GM23248 (cell line): Measurements from ENCODE around the gene RPS19. TPM values are rescaled to one million over a fixed set of nuclear protein-coding genes. Genes with fewer than 3 reads are reported as not detected.

ENCODE experiments used
- DNase-seq: peaks from one replicate; pipeline ENCODE4 v3.0.0-alpha.2; 2015
- H2AFZ ChIP-seq: fragments of 200-600 bp; sonication (generic); 2 replicates; pipeline ENCODE4 v1.6.1; 2016; ENCODE audit warnings: antibody characterized with exemption
- H3F3A ChIP-seq: fragments of 200-600 bp; sonication (generic); 2 replicates; pipeline ENCODE4 v1.6.1; 2016; ENCODE audit warnings: mild to moderate bottlenecking, antibody characterized with exemption, mixed run types; ENCODE audit not compliant: insufficient read depth
- H3K27ac ChIP-seq: fragments of 200-600 bp; sonication (generic); 2 replicates; pipeline ENCODE4 v1.5.1; 2016; ENCODE audit warnings: mild to moderate bottlenecking
- H3K27me3 ChIP-seq: fragments of 200-600 bp; sonication (generic); replicated peaks from 2 replicates; pipeline ENCODE4 v1.6.1; 2016; ENCODE audit warnings: mild to moderate bottlenecking; ENCODE audit not compliant: insufficient read depth
- H3K36me3 ChIP-seq: fragments of 200-600 bp; sonication (generic); 2 replicates; pipeline ENCODE4 v1.6.1; 2016; ENCODE audit warnings: low read depth, mild to moderate bottlenecking
- H3K4me1 ChIP-seq: fragments of 200-600 bp; sonication (generic); 2 replicates; pipeline ENCODE4 v1.6.1; 2016; ENCODE audit warnings: mild to moderate bottlenecking; ENCODE audit not compliant: insufficient read depth
- H3K4me2 ChIP-seq: fragments of 200-600 bp; sonication (generic); one replicate; pipeline ENCODE4 v1.6.1; 2016; ENCODE audit warnings: mild to moderate bottlenecking; ENCODE audit not compliant: unreplicated experiment
- H3K4me3 ChIP-seq: fragments of 200-600 bp; sonication (generic); 2 replicates; pipeline ENCODE4 v1.5.1; 2016; ENCODE audit warnings: mild to moderate bottlenecking
- H3K79me2 ChIP-seq: fragments of 200-600 bp; sonication (generic); 2 replicates; pipeline ENCODE4 v1.6.1; 2016; ENCODE audit warnings: mild to moderate bottlenecking; ENCODE audit not compliant: insufficient read depth
- H3K9ac ChIP-seq: fragments of 200-600 bp; sonication (generic); 2 replicates; pipeline ENCODE4 v1.6.1; 2016; ENCODE audit warnings: mild to moderate bottlenecking
- H3K9me2 ChIP-seq: fragments of 200-600 bp; sonication (generic); 2 replicates; pipeline ENCODE4 v1.6.1; 2016; ENCODE audit warnings: mixed run types, mild to moderate bottlenecking, moderate library complexity; ENCODE audit not compliant: insufficient read depth
- H3K9me3 ChIP-seq: fragments of 200-600 bp; sonication (generic); one replicate; pipeline ENCODE4 v1.6.1; 2017; ENCODE audit warnings: low read depth
- H4K20me1 ChIP-seq: fragments of 200-600 bp; sonication (generic); 2 replicates; pipeline ENCODE4 v1.6.0; 2016; ENCODE audit not compliant: insufficient read depth
- EZH2 ChIP-seq: fragments of 200-600 bp; sonication (generic); IDR thresholded peaks from 2 replicates; pipeline ENCODE4 v1.6.1; 2018; ENCODE audit warnings: antibody characterized with exemption, mild to moderate bottlenecking; ENCODE audit not compliant: insufficient read depth, poor library complexity, severe bottlenecking
- EZH2phosphoT487 ChIP-seq: fragments of 200-600 bp; sonication (generic); IDR thresholded peaks from 2 replicates; pipeline ENCODE4 v1.6.1; 2018; ENCODE audit warnings: antibody characterized with exemption, moderate library complexity, mild to moderate bottlenecking, low read depth; ENCODE audit not compliant: insufficient read depth
- WGBS, 2 experiments: methylation state at CpG; one replicate each; pipeline ENCODE4 v1.1.6; 2015 to 2017; ENCODE audit warnings: low lambda C conversion rate in 2 of 2, low coverage in 1 of 2; ENCODE audit errors: missing lambda C conversion rate in 2 of 2; 5-methylcytosine and 5-hydroxymethylcytosine counted together
- in situ Hi-C: fragments of 300-500 bp; cut with MboI; formaldehyde crosslinking; loops from 2 replicates; pipeline ENCODE4 v1.15.0; 2020
- polyA plus RNA-seq: library from polyadenylated mRNA; unstranded; fragments of >200 nt; fragmentation: Nextera tagmentation; extraction: Ambion mirVana; gene quantifications from 2 replicates; pipeline ENCODE4 v1.2.1, GENCODE V29; 2016
- total RNA-seq: library from RNA; depleted of rRNA; stranded (reverse); fragments of >200 nt; shearing (Covaris generic); gene quantifications from 2 replicates; pipeline ENCODE4 v1.2.3, GENCODE V29; 2014; rRNA removed

Gene RPS19
- total RNA-seq (296 and 881 TPM in 2 replicates), polyA plus RNA-seq (2,308 and 2,316 TPM in 2 replicates)

DNA sequence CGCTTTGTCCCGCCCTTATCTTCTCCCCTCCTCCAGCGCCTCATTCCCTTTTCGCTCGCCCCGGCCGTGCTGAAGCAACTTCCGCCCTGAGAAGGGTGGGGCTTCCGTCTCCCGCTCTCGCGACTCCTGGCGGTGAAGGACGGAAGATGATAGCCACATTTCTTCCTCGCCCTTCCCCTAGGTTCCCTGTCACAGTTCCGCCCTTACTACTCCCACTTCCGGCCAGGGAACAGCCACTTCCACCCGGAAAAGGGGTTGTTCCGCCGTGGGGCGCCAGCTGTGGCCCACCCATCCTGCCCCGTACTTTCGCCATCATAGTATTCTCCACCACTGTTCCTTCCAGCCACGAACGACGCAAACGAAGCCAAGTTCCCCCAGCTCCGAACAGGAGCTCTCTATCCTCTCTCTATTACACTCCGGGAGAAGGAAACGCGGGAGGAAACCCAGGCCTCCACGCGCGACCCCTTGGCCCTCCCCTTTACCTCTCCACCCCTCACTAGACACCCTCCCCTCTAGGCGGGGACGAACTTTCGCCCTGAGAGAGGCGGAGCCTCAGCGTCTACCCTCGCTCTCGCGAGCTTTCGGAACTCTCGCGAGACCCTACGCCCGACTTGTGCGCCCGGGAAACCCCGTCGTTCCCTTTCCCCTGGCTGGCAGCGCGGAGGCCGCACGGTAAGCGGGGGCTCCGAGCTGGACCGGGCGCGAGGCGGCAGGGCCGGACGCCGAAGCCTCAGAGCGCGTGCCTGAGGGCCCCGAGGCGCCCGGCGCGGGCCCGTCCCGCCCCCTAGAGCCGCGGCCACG, at the start of gene RPS19:
RPS19 (plus strand) TSS at position 638 of the 801 bp plus-strand sequence. CDS start 520 bp downstream, outside the sequence.
- Histone ChIP-seq H3K4me1 (peaks cover 30% of the 10 kb centered on the region), H3K79me2 (peaks cover 47% of the 10 kb centered on the region), H3F3A (peaks cover 35% of the 10 kb centered on the region), H3K27me3 (peaks cover 7% of the 10 kb centered on the region), H2AFZ (peak within 1 kb of the TSS; percentile 85), H3K4me3 (peak within 1 kb of the TSS; percentile 76), H3K9me2 (no peaks in the 10 kb centered on the region), H3K27ac (peak within 1 kb of the TSS; percentile 76), H3K36me3 (peaks cover 37% of the 10 kb centered on the region), H3K9me3 (no peaks in the 10 kb centered on the region), H3K4me2 (peak within 1 kb of the TSS; percentile 93), H3K9ac (peak within 1 kb of the TSS; percentile 99), H4K20me1 (0 out of 2 replicates have a peak, but pooled peaks cover 15% of the 10 kb centered on the region)
- WGBS, 2 experiments = 1% methylated on average over 57 to 67 of the region's 76 CpGs
- in situ Hi-C loops = no loop called here
- peak; percentile 99 for DNase-seq
- TF ChIP-seq EZH2 (no peak), EZH2phosphoT487 (no peak)

DNA sequence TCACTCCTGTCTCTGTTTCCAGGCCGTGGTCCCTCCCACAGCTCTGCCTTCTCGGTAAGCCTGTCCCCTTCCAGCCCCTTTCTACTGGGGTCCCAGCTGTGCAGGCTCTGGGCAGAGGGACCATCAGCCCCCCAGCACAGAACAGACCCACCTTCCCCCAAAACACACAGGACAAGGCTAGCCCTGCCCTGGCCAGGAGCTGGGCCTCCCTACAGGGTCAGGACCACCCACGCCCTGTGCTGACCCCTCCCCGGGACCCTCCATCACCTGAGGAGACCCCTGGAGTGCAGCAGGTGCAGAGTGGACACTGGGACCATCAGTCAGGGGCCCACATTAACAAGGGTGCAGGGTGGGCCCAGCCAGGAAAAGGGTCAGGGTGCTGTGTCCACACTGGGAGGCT, 49.8 kb upstream of the RPS19 start:
- H3K9me3 ChIP-seq = no peaks in the 10 kb centered on the region
- 6 to 14% methylated on average over 4 of the region's 4 CpGs for WGBS, 2 experiments
- no peaks in the 10 kb centered on the region for H3K9me2 ChIP-seq
- no peak overlapping the region for H3K4me3 ChIP-seq
- H3K79me2 ChIP-seq = no peaks in the 10 kb centered on the region
- H2AFZ ChIP-seq = no peak overlapping the region
- no peak overlapping the region for H3K9ac ChIP-seq
- no peak overlapping the region for H3K27ac ChIP-seq
- no peaks in the 10 kb centered on the region for H3K4me1 ChIP-seq
- H3K4me2 ChIP-seq = no peak overlapping the region
- no peaks in the 10 kb centered on the region for H3F3A ChIP-seq
- H3K36me3 ChIP-seq = no peaks in the 10 kb centered on the region
- TF ChIP-seq EZH2 = no peak
- no peak for TF ChIP-seq EZH2phosphoT487
- no peak for DNase-seq
- no peaks in the 10 kb centered on the region for H3K27me3 ChIP-seq
- H4K20me1 ChIP-seq = no peaks in the 10 kb centered on the region
- in situ Hi-C loops = no loop called here

- H3K9me2 ChIP-seq = no peaks in the 10 kb centered on the region
- H4K20me1 ChIP-seq = no peaks in the 10 kb centered on the region
- H3K4me2 ChIP-seq = no peak overlapping the region
- TF ChIP-seq EZH2phosphoT487 (no peak), EZH2 (no peak)
- 28 to 30% methylated on average over 3 of the region's 3 CpGs for WGBS, 2 experiments
- no peaks in the 10 kb centered on the region for H3K36me3 ChIP-seq
- H3K9ac ChIP-seq = no peak overlapping the region
- DNase-seq = no peak
- H3K79me2 ChIP-seq = no peaks in the 10 kb centered on the region
- H2AFZ ChIP-seq = no peak overlapping the region
- H3K27me3 ChIP-seq = no peaks in the 10 kb centered on the region
- H3K27ac ChIP-seq = no peak overlapping the region
- no peaks in the 10 kb centered on the region for H3F3A ChIP-seq
- no peaks in the 10 kb centered on the region for H3K9me3 ChIP-seq
- no peaks in the 10 kb centered on the region for H3K4me1 ChIP-seq
- H3K4me3 ChIP-seq = no peak overlapping the region
- in situ Hi-C loops = no loop called here
Measured at GRCh38 chr19:41811036-41811435, 49.0 kb upstream of the RPS19 start.

DNA sequence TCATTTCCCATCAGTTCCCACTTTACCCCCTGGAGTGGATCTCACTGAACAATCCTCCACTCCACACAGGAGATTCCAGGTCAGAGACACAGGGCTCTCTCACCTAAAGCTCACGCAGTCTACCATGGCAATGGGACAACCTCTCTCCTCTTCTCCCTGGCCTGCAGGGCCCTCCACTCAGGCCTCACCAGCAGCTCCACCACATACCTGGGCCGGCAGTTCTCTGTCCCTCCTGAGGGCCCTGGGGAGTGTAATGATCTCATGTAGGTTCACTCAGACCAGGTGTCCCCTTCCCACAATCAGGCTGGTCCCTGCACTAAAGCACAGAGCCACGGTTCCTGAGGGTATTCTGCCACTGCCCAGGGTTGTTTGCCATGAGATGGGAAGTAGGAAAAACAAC, 48.1 kb upstream of the RPS19 start:
- TF ChIP-seq EZH2phosphoT487 (no peak), EZH2 (no peak)
- no peak overlapping the region for H3K4me2 ChIP-seq
- no peaks in the 10 kb centered on the region for H4K20me1 ChIP-seq
- no peak for DNase-seq
- no peak overlapping the region for H3K27ac ChIP-seq
- H3K9ac ChIP-seq = no peak overlapping the region
- no peak overlapping the region for H3K4me3 ChIP-seq
- H3K9me2 ChIP-seq = no peaks in the 10 kb centered on the region
- H3K36me3 ChIP-seq = no peaks in the 10 kb centered on the region
- H3F3A ChIP-seq = no peaks in the 10 kb centered on the region
- H3K27me3 ChIP-seq = no peaks in the 10 kb centered on the region
- in situ Hi-C loops = no loop called here
- H3K9me3 ChIP-seq = no peaks in the 10 kb centered on the region
- no peaks in the 10 kb centered on the region for H3K79me2 ChIP-seq
- H2AFZ ChIP-seq = no peak overlapping the region
- 26 to 32% methylated on average over 3 of the region's 3 CpGs for WGBS, 2 experiments
- no peaks in the 10 kb centered on the region for H3K4me1 ChIP-seq
